ENCODE measurements around the gene ATP5MC2. TPM values are rescaled to one million over a fixed set of nuclear protein-coding genes. Genes with fewer than 3 reads are reported as not detected.

ATP5MC2 gene
- total and polyA plus RNA-seq, 9 of the 15 experiments (the other 6 are each of a cell fraction or from before 2014, with no cell fraction given) = 314 to 1,208 (median 468) TPM

DNA sequence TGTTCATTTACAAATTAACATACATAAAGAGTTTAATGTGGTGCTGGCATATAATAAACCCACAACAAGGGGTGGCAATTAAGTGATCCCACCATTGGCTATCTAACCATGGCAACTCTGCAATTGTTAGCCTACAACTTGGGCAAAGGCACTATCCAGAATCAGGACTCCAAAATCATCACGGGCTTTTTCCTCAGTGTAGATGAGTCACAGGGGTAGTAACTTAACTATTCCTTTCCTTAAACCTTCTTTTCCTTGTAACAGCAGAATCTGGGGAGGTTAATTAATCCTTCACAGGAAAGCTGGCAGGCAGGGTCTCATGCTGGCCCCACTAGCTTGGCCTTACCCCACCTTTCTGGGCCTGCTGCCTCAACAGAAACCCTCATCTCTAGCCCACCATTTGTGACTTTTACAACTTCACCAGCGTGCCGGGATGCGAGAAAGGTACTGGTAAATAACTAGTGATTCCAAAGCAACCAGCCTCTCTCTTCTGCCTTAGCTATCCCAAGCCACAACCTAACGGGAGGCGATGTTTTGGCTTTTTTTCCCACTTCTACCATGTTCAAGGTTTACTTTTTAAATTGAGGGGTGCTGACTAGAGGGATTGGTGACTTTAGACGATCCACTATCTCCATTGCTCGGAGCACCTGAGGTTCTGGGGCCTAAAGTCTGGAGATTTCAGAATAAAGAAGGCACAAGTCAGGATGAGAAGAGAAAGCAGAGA, 744 bp downstream of the ATP5MC2 start (continued):
- TF ChIP-seq, protein P1, sequence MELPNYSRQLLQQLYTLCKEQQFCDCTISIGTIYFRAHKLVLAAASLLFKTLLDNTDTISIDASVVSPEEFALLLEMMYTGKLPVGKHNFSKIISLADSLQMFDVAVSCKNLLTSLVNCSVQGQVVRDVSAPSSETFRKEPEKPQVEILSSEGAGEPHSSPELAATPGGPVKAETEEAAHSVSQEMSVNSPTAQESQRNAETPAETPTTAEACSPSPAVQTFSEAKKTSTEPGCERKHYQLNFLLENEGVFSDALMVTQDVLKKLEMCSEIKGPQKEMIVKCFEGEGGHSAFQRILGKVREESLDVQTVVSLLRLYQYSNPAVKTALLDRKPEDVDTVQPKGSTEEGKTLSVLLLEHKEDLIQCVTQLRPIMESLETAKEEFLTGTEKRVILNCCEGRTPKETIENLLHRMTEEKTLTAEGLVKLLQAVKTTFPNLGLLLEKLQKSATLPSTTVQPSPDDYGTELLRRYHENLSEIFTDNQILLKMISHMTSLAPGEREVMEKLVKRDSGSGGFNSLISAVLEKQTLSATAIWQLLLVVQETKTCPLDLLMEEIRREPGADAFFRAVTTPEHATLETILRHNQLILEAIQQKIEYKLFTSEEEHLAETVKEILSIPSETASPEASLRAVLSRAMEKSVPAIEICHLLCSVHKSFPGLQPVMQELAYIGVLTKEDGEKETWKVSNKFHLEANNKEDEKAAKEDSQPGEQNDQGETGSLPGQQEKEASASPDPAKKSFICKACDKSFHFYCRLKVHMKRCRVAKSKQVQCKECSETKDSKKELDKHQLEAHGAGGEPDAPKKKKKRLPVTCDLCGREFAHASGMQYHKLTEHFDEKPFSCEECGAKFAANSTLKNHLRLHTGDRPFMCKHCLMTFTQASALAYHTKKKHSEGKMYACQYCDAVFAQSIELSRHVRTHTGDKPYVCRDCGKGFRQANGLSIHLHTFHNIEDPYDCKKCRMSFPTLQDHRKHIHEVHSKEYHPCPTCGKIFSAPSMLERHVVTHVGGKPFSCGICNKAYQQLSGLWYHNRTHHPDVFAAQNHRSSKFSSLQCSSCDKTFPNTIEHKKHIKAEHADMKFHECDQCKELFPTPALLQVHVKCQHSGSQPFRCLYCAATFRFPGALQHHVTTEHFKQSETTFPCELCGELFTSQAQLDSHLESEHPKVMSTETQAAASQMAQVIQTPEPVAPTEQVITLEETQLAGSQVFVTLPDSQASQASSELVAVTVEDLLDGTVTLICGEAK (IDR thresholded peaks at IDR 0.05) = peak; percentile 48; the same call in 1 of the 2 replicates
- TF ChIP-seq, protein P1 (CRISPR knock-in tag; IDR thresholded peaks at IDR 0.05) = no peak
- TF ChIP-seq, protein P2, sequence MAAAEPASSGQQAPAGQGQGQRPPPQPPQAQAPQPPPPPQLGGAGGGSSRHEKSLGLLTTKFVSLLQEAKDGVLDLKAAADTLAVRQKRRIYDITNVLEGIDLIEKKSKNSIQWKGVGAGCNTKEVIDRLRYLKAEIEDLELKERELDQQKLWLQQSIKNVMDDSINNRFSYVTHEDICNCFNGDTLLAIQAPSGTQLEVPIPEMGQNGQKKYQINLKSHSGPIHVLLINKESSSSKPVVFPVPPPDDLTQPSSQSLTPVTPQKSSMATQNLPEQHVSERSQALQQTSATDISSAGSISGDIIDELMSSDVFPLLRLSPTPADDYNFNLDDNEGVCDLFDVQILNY (CRISPR knock-in tag; IDR thresholded peaks at IDR 0.05) = no peak
- TF ChIP-seq BACH1 (tag; IDR thresholded peaks at IDR 0.05) (0 out of 2 replicates have a peak, but pooled peaks have one; percentile 28), MEF2A (IDR thresholded peaks at IDR 0.05; ENCODE audit: control insufficient read depth, low read depth, low read length) (no peak), PURB (CRISPR knock-in tag; IDR thresholded peaks at IDR 0.05; ENCODE audit: low read depth) (no peak)
- TF ChIP-seq, protein P3, sequence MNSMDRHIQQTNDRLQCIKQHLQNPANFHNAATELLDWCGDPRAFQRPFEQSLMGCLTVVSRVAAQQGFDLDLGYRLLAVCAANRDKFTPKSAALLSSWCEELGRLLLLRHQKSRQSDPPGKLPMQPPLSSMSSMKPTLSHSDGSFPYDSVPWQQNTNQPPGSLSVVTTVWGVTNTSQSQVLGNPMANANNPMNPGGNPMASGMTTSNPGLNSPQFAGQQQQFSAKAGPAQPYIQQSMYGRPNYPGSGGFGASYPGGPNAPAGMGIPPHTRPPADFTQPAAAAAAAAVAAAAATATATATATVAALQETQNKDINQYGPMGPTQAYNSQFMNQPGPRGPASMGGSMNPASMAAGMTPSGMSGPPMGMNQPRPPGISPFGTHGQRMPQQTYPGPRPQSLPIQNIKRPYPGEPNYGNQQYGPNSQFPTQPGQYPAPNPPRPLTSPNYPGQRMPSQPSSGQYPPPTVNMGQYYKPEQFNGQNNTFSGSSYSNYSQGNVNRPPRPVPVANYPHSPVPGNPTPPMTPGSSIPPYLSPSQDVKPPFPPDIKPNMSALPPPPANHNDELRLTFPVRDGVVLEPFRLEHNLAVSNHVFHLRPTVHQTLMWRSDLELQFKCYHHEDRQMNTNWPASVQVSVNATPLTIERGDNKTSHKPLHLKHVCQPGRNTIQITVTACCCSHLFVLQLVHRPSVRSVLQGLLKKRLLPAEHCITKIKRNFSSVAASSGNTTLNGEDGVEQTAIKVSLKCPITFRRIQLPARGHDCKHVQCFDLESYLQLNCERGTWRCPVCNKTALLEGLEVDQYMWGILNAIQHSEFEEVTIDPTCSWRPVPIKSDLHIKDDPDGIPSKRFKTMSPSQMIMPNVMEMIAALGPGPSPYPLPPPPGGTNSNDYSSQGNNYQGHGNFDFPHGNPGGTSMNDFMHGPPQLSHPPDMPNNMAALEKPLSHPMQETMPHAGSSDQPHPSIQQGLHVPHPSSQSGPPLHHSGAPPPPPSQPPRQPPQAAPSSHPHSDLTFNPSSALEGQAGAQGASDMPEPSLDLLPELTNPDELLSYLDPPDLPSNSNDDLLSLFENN (IDR thresholded peaks at IDR 0.05; ENCODE audit: low read depth in 2 of 2, low read length in 2 of 2) = 0 out of 4 replicates have a peak, but pooled peaks of 1 of the 2 experiments have one; percentile 3
- TF ChIP-seq, protein P4, sequence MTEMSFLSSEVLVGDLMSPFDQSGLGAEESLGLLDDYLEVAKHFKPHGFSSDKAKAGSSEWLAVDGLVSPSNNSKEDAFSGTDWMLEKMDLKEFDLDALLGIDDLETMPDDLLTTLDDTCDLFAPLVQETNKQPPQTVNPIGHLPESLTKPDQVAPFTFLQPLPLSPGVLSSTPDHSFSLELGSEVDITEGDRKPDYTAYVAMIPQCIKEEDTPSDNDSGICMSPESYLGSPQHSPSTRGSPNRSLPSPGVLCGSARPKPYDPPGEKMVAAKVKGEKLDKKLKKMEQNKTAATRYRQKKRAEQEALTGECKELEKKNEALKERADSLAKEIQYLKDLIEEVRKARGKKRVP (CRISPR knock-in tag; IDR thresholded peaks at IDR 0.05) = 0 out of 2 replicates have a peak, but pooled peaks have one; percentile 5
- TF ChIP-seq, protein P5, sequence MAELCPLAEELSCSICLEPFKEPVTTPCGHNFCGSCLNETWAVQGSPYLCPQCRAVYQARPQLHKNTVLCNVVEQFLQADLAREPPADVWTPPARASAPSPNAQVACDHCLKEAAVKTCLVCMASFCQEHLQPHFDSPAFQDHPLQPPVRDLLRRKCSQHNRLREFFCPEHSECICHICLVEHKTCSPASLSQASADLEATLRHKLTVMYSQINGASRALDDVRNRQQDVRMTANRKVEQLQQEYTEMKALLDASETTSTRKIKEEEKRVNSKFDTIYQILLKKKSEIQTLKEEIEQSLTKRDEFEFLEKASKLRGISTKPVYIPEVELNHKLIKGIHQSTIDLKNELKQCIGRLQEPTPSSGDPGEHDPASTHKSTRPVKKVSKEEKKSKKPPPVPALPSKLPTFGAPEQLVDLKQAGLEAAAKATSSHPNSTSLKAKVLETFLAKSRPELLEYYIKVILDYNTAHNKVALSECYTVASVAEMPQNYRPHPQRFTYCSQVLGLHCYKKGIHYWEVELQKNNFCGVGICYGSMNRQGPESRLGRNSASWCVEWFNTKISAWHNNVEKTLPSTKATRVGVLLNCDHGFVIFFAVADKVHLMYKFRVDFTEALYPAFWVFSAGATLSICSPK (IDR thresholded peaks at IDR 0.05; ENCODE audit: borderline replicate concordance) = 0 out of 2 replicates have a peak, but pooled peaks have one; percentile 16

Data from K562 (cell line).